IgD-negative memory B cell (primary cell): ENCODE results near the gene KCNJ10. TPM values are rescaled to one million over a fixed set of nuclear protein-coding genes. Genes with fewer than 3 reads are reported as not detected.

ENCODE experiments used
- H3K27ac Mint-ChIP-seq, 3 donors: one replicate each; pipeline ENCODE4 v1.8.0; 2020 to 2022; ENCODE audit warnings: mild to moderate bottlenecking in 3 of 3, mixed read lengths in 3 of 3, moderate library complexity in 1 of 3
- H3K27me3 Mint-ChIP-seq: one replicate; pipeline ENCODE4 v1.8.0; 2021; ENCODE audit warnings: mixed read lengths
- H3K36me3 Mint-ChIP-seq: one replicate; pipeline ENCODE4 v1.8.0; 2020; ENCODE audit warnings: mild to moderate bottlenecking, mixed read lengths
- H3K4me1 Mint-ChIP-seq, 3 donors: one replicate each; pipeline ENCODE4 v1.8.0; 2020 to 2022; ENCODE audit warnings: mixed read lengths in 3 of 3, mild to moderate bottlenecking in 1 of 3
- H3K4me3 Mint-ChIP-seq, 4 donors: one replicate each; pipeline ENCODE4 v1.8.0; 2020 to 2022; ENCODE audit warnings: mild to moderate bottlenecking in 4 of 4, mixed read lengths in 4 of 4, moderate library complexity in 3 of 4
- H3K9me3 Mint-ChIP-seq, 3 donors: one replicate each; pipeline ENCODE4 v1.8.0; 2020 to 2021; ENCODE audit warnings: mixed read lengths in 3 of 3, mild to moderate bottlenecking in 1 of 3
- polyA plus RNA-seq: library from polyadenylated mRNA; unstranded; fragments of 300-500 nt; fragmentation: Illumina TruSeq; gene quantifications from one replicate; pipeline ENCODE4 v1.2.3, GENCODE V29; 2021

Gene KCNJ10
- polyA plus RNA-seq, 1 donor from 2014 or later = not detected

GRCh38 chr1:159991513-159991912 is 78.4 kb downstream of the KCNJ10 start:
- no peak overlapping the region for H3K4me3 Mint-ChIP-seq
- H3K27me3 Mint-ChIP-seq = peaks cover 17% of the 10 kb centered on the region
- peaks cover 0 to 2% (median 0%) of the 10 kb centered on the region in 3 donors for H3K4me1 Mint-ChIP-seq
- H3K36me3 Mint-ChIP-seq = no peaks in the 10 kb centered on the region
- peaks cover 0 to 2% (median 0%) of the 10 kb centered on the region in 3 donors for H3K9me3 Mint-ChIP-seq
- H3K27ac Mint-ChIP-seq = no peak overlapping the region

GRCh38 chr1:159990005-159990404 is 80.0 kb downstream of the KCNJ10 start:
- Mint-ChIP-seq H3K9me3 (peaks cover 0 to 2% (median 0%) of the 10 kb centered on the region in 3 donors), H3K36me3 (no peaks in the 10 kb centered on the region), H3K27ac (no peak overlapping the region), H3K4me1 (peaks cover 0 to 2% (median 0%) of the 10 kb centered on the region in 3 donors), H3K4me3 (no peak overlapping the region), H3K27me3 (peaks cover 21% of the 10 kb centered on the region)

GRCh38 chr1:159989581-159989980 is 80.4 kb downstream of the KCNJ10 start:
- H3K27ac Mint-ChIP-seq = no peak overlapping the region
- peaks cover 0 to 2% (median 0%) of the 10 kb centered on the region in 3 donors for H3K9me3 Mint-ChIP-seq

GRCh38 chr1:159988006-159988405 is 82.0 kb downstream of the KCNJ10 start:
- Mint-ChIP-seq H3K4me1 (peaks cover 0 to 2% (median 0%) of the 10 kb centered on the region in 3 donors), H3K4me3 (no peak overlapping the region), H3K27ac (no peak overlapping the region), H3K36me3 (no peaks in the 10 kb centered on the region), H3K27me3 (peaks cover 22% of the 10 kb centered on the region), H3K9me3 (peaks cover 0 to 2% (median 0%) of the 10 kb centered on the region in 3 donors)

More at GRCh38 chr1:159989581-159989980, 80.4 kb downstream of the KCNJ10 start:
- no peak overlapping the region for H3K4me3 Mint-ChIP-seq
- peaks cover 18% of the 10 kb centered on the region for H3K27me3 Mint-ChIP-seq
- H3K36me3 Mint-ChIP-seq = no peaks in the 10 kb centered on the region
- peaks cover 0 to 2% (median 0%) of the 10 kb centered on the region in 3 donors for H3K4me1 Mint-ChIP-seq

GRCh38 chr1:159987186-159987585 is 82.8 kb downstream of the KCNJ10 start:
- H3K36me3 Mint-ChIP-seq = no peaks in the 10 kb centered on the region
- peaks cover 0 to 2% (median 0%) of the 10 kb centered on the region in 3 donors for H3K4me1 Mint-ChIP-seq
- H3K9me3 Mint-ChIP-seq = peaks cover 0 to 2% (median 0%) of the 10 kb centered on the region in 3 donors
- no peak overlapping the region for H3K27ac Mint-ChIP-seq
- no peak overlapping the region for H3K4me3 Mint-ChIP-seq
- H3K27me3 Mint-ChIP-seq = peaks cover 19% of the 10 kb centered on the region

GRCh38 chr1:159986531-159986930 is 83.4 kb downstream of the KCNJ10 start:
- Mint-ChIP-seq H3K27me3 (peaks cover 21% of the 10 kb centered on the region), H3K4me1 (peaks cover 0 to under 1% (median 0%) of the 10 kb centered on the region in 3 donors), H3K4me3 (no peak overlapping the region), H3K9me3 (peaks cover 0 to 2% (median 0%) of the 10 kb centered on the region in 3 donors), H3K36me3 (no peaks in the 10 kb centered on the region), H3K27ac (no peak overlapping the region)

GRCh38 chr1:159986093-159986492 is 83.9 kb downstream of the KCNJ10 start:
- Mint-ChIP-seq H3K27ac (no peak overlapping the region), H3K9me3 (peaks cover 0 to 2% (median 0%) of the 10 kb centered on the region in 3 donors), H3K4me3 (no peak overlapping the region), H3K36me3 (no peaks in the 10 kb centered on the region), H3K4me1 (no peaks in the 10 kb centered on the region), H3K27me3 (peaks cover 24% of the 10 kb centered on the region)

GRCh38 chr1:159985473-159985872 is 84.5 kb downstream of the KCNJ10 start:
- Mint-ChIP-seq H3K36me3 (no peaks in the 10 kb centered on the region), H3K9me3 (peaks cover 0 to 2% (median 0%) of the 10 kb centered on the region in 3 donors), H3K4me3 (no peak overlapping the region), H3K4me1 (no peaks in the 10 kb centered on the region), H3K27me3 (peaks cover 22% of the 10 kb centered on the region), H3K27ac (no peak overlapping the region)

- Mint-ChIP-seq H3K36me3 (no peaks in the 10 kb centered on the region), H3K4me3 (no peak overlapping the region), H3K27ac (no peak overlapping the region), H3K27me3 (peaks cover 22% of the 10 kb centered on the region), H3K4me1 (no peaks in the 10 kb centered on the region), H3K9me3 (peaks cover 0 to 2% (median 0%) of the 10 kb centered on the region in 3 donors)
Observed at GRCh38 chr1:159983681-159984080, 86.3 kb downstream of the KCNJ10 start.

- H3K27me3 Mint-ChIP-seq = peaks cover 21% of the 10 kb centered on the region
- H3K36me3 Mint-ChIP-seq = no peaks in the 10 kb centered on the region
- H3K4me1 Mint-ChIP-seq = no peaks in the 10 kb centered on the region
- peak overlapping the region in 1 of 3 donors; percentile 5 for H3K27ac Mint-ChIP-seq
- H3K9me3 Mint-ChIP-seq = no peaks in the 10 kb centered on the region
- H3K4me3 Mint-ChIP-seq = no peak overlapping the region
Observed at GRCh38 chr1:159982280-159982679, 87.7 kb downstream of the KCNJ10 start.

- Mint-ChIP-seq H3K27me3 (peaks cover 18% of the 10 kb centered on the region), H3K9me3 (no peaks in the 10 kb centered on the region), H3K36me3 (no peaks in the 10 kb centered on the region), H3K27ac (peak overlapping the region in 1 of 3 donors; percentile 5), H3K4me3 (no peak overlapping the region), H3K4me1 (no peaks in the 10 kb centered on the region)
Observed at GRCh38 chr1:159981351-159982055, 88.5 kb downstream of the KCNJ10 start.

- H3K9me3 Mint-ChIP-seq = no peaks in the 10 kb centered on the region
- H3K27me3 Mint-ChIP-seq = peaks cover 18% of the 10 kb centered on the region
- no peak overlapping the region for H3K4me3 Mint-ChIP-seq
- no peak overlapping the region for H3K27ac Mint-ChIP-seq
- no peaks in the 10 kb centered on the region for H3K36me3 Mint-ChIP-seq
- no peaks in the 10 kb centered on the region for H3K4me1 Mint-ChIP-seq
Observed at GRCh38 chr1:159980786-159981185, 89.2 kb downstream of the KCNJ10 start.

- H3K9me3 Mint-ChIP-seq = no peaks in the 10 kb centered on the region
- H3K4me1 Mint-ChIP-seq = no peaks in the 10 kb centered on the region
- H3K36me3 Mint-ChIP-seq = no peaks in the 10 kb centered on the region
- H3K27me3 Mint-ChIP-seq = peaks cover 14% of the 10 kb centered on the region
- no peak overlapping the region for H3K4me3 Mint-ChIP-seq
- no peak overlapping the region for H3K27ac Mint-ChIP-seq
Observed at GRCh38 chr1:159980076-159980475, 89.9 kb downstream of the KCNJ10 start.

GRCh38 chr1:159979257-159979656 is 90.7 kb downstream of the KCNJ10 start:
- Mint-ChIP-seq H3K4me3 (no peak overlapping the region), H3K27ac (no peak overlapping the region), H3K9me3 (no peaks in the 10 kb centered on the region), H3K27me3 (peaks cover 13% of the 10 kb centered on the region), H3K4me1 (no peaks in the 10 kb centered on the region), H3K36me3 (no peaks in the 10 kb centered on the region)

GRCh38 chr1:159978107-159978398 is 91.9 kb downstream of the KCNJ10 start:
- Mint-ChIP-seq H3K4me1 (no peaks in the 10 kb centered on the region), H3K27me3 (peaks cover 8% of the 10 kb centered on the region)

More at GRCh38 chr1:159978107-159978398, 91.9 kb downstream of the KCNJ10 start:
- Mint-ChIP-seq H3K27ac (no peak overlapping the region), H3K4me3 (no peak overlapping the region), H3K36me3 (no peaks in the 10 kb centered on the region), H3K9me3 (no peaks in the 10 kb centered on the region)
